HepG2 (cell line): ENCODE measurements around the gene NR0B1. TPM values are rescaled to one million over a fixed set of nuclear protein-coding genes. Genes with fewer than 3 reads are reported as not detected.
A peak's percentile ranks its signal among the peaks of the same experiment; 100 is the strongest.

Source experiments
- ATAC-seq: fragments of 200-7000 bp; cut with Tn5 transposase; 3 replicates; pipeline ENCODE4 v1.9.1; 2020; ENCODE audit warnings: mild to moderate bottlenecking, moderate library complexity
- BruUV-seq: library from RNA; stranded (reverse); fragments of 400-500 nt; replicated peaks from 2 replicates; lab custom pipeline; 2021; lab: Mats Ljungman, UMichigan
- CTCF ChIA-PET: fragments of 300-600 bp; formaldehyde crosslinking; extraction: SDS; loops from one replicate; lab custom pipeline; 2021; ENCODE audit warnings: low total read pairs, inconsistent platforms, low intra/inter-chr PET ratio; lab: Yijun Ruan, JAX
- POLR2A ChIA-PET: fragments of 350-600 bp; sonication (Branson Sonifier 250); formaldehyde crosslinking; loops from one replicate; lab custom pipeline; 2020; ENCODE audit warnings: antibody characterized with exemption, inconsistent platforms; lab: Yijun Ruan, JAX
- DNase-seq: peaks from one replicate; pipeline ENCODE4 v3.0.0-alpha.2; 2015; ENCODE audit warnings: low spot score
- FAIRE-seq: peaks from 3 replicates; lab custom pipeline; 2011; peaks lifted over from hg19 to GRCh38; lab: Jason Lieb, UNC
- H2AFZ ChIP-seq: one replicate; pipeline ENCODE4 v1.6.1; 2011; ENCODE audit warnings: low read length, inconsistent platforms
- H3K27ac ChIP-seq: fragments of 300-600 bp; 3 replicates; pipeline ENCODE4 v1.8.0; 2011; ENCODE audit warnings: mixed run types, mild to moderate bottlenecking, mixed read lengths, low read length, inconsistent platforms; ENCODE audit not compliant: insufficient read depth; ENCODE audit errors: extremely low read length
- H3K27me3 ChIP-seq, 2 experiments: fragments of 200-600 bp in 1 of 2; 2 replicates in 1 of 2; 3 replicates in 1 of 2; pipeline versions ENCODE4 v1.6.0 to v1.8.0; 2011; ENCODE audit warnings: low read length in 2 of 2, mild to moderate bottlenecking in 2 of 2, moderate library complexity in 2 of 2, inconsistent platforms in 1 of 2; ENCODE audit not compliant: insufficient read depth in 2 of 2, control insufficient read depth in 1 of 2
- H3K36me3 ChIP-seq, 2 experiments: fragments of 200-600 bp in 1 of 2; replicated peaks in 1 of 2; 2 replicates in 1 of 2; 3 replicates in 1 of 2; pipeline versions ENCODE4 v1.5.1 to v1.8.0; 2011; ENCODE audit warnings: low read length in 2 of 2, inconsistent platforms in 1 of 2; ENCODE audit not compliant: insufficient read depth in 2 of 2, control insufficient read depth in 1 of 2
- H3K4me1 ChIP-seq: 2 replicates; pipeline ENCODE4 v1.5.1; 2012; ENCODE audit warnings: low read length, inconsistent platforms; ENCODE audit not compliant: insufficient read depth
- H3K4me2 ChIP-seq: 2 replicates; pipeline ENCODE4 v1.6.0; 2011; ENCODE audit warnings: low read depth, low read length, inconsistent platforms
- H3K4me3 ChIP-seq, 3 experiments: fragments of 200-600 bp in 1 of 3; sonication (generic), shearing (Covaris generic) in 1 of 3; replicated peaks in 1 of 3; 2 replicates each; pipeline ENCODE4 v1.5.1; 2011 to 2016; ENCODE audit warnings: low read length in 3 of 3, inconsistent platforms in 2 of 3, low read depth in 2 of 3, mild to moderate bottlenecking in 2 of 3, control low read depth in 1 of 3, mixed read lengths in 1 of 3; ENCODE audit not compliant: insufficient read depth in 1 of 3
- H3K79me2 ChIP-seq: one replicate; pipeline ENCODE4 v1.6.1; 2011; ENCODE audit warnings: low read length, inconsistent platforms; ENCODE audit not compliant: insufficient read depth
- H3K9ac ChIP-seq: 2 replicates; pipeline ENCODE4 v1.6.0; 2011; ENCODE audit warnings: mild to moderate bottlenecking, low read depth, low read length, inconsistent platforms; ENCODE audit not compliant: insufficient read depth
- H3K9me3 ChIP-seq: 2 replicates; pipeline ENCODE4 v1.5.1; 2012; ENCODE audit warnings: mild to moderate bottlenecking, low read length
- H4K20me1 ChIP-seq: 2 replicates; pipeline ENCODE4 v1.6.0; 2011; ENCODE audit warnings: inconsistent platforms, mild to moderate bottlenecking, low read length, moderate library complexity; ENCODE audit not compliant: insufficient read depth
- CHCHD3 ChIP-seq: sonication (generic); formaldehyde crosslinking; IDR thresholded peaks from 2 replicates; pipeline ENCODE4 v1.8.0; 2022; ENCODE audit warnings: mild to moderate bottlenecking, missing genetic modification reagents, moderate library complexity
- GABPA ChIP-seq, 2 experiments: IDR thresholded peaks; 2 replicates each; pipeline ENCODE4 v1.6.1; 2011 to 2016; ENCODE audit warnings: low read depth in 2 of 2, low read length in 1 of 2, missing biosample characterization in 1 of 2, missing genetic modification characterization in 1 of 2
- KLF9 ChIP-seq: IDR thresholded peaks from 2 replicates; pipeline ENCODE4 v1.6.1; 2016; ENCODE audit warnings: low read depth
- MAFK ChIP-seq, 2 experiments: IDR thresholded peaks in 1 of 2; conservative IDR thresholded peaks in 1 of 2; 2 replicates each; pipeline ENCODE4 v1.6.1; 2011; ENCODE audit warnings: improper control_type of control experiment in 2 of 2, low read length in 2 of 2
- PRMT3 ChIP-seq: sonication (generic); formaldehyde crosslinking; IDR thresholded peaks from 2 replicates; pipeline ENCODE4 v1.8.1; 2022; ENCODE audit warnings: low read depth, mild to moderate bottlenecking, moderate library complexity, missing genetic modification reagents, borderline replicate concordance
- RBAK ChIP-seq: sonication (generic); formaldehyde crosslinking; IDR thresholded peaks from 2 replicates; pipeline ENCODE4 v1.5.1; 2020; ENCODE audit warnings: mild to moderate bottlenecking, missing genetic modification reagents
- SP5 ChIP-seq: IDR thresholded peaks from 2 replicates; pipeline ENCODE4 v1.6.1; 2016; ENCODE audit warnings: low read depth, borderline replicate concordance
- ZFP62 ChIP-seq: sonication (generic); formaldehyde crosslinking; IDR thresholded peaks from 2 replicates; pipeline ENCODE4 v1.4.0; 2020; ENCODE audit warnings: missing genetic modification reagents
- ZNF75D ChIP-seq: sonication (generic); formaldehyde crosslinking; IDR thresholded peaks from 2 replicates; pipeline ENCODE4 v1.8.1; 2023; ENCODE audit warnings: missing genetic modification reagents, mild to moderate bottlenecking, borderline replicate concordance
- ZSCAN21 ChIP-seq: sonication (generic); formaldehyde crosslinking; IDR thresholded peaks from 2 replicates; pipeline ENCODE4 v1.8.0; 2022; ENCODE audit warnings: mild to moderate bottlenecking, missing genetic modification reagents, moderate library complexity, borderline replicate concordance
- WGBS: methylation state at CpG from one replicate; pipeline ENCODE4 v1.1.6; 2017; ENCODE audit warnings: low lambda C conversion rate; 5-methylcytosine and 5-hydroxymethylcytosine counted together
- in situ Hi-C: cut with HindIII; loops from 2 replicates; pipeline ENCODE4 v1.10.0; 2017; ENCODE audit warnings: low pct_unique_long_range_greater_than_20kb; ENCODE audit not compliant: extremely low pct_ligation_motif_present
- intact Hi-C: fragments of 100-400 bp; cut with micrococcal nuclease; formaldehyde crosslinking; loops from one replicate; pipeline ENCODE4 v1.10.0; 2022; ENCODE audit not compliant: unreplicated experiment
- polyA plus RNA-seq, 8 experiments: library from polyadenylated mRNA; depleted of rRNA in 3 of 8; stranded (reverse) in 7 of 8; unstranded in 1 of 8; fragments of >200 nt; fragmentation: Illumina TruSeq in 4 of 8; extraction: Trizol in 4 of 8; gene quantifications; 2 replicates each; pipeline versions ENCODE4 v1.2.1 to v1.2.3, GENCODE V29; 2011 to 2016; ENCODE audit warnings: low read depth in 4 of 8, missing spikeins in 1 of 8, mixed read lengths in 1 of 8; ENCODE audit not compliant: insufficient read depth in 1 of 8
- total RNA-seq, 5 experiments: library from RNA; depleted of rRNA; stranded (reverse); fragments of >200 nt; fragmentation: Illumina TruSeq; extraction: Trizol; gene quantifications; 2 replicates each; pipeline ENCODE4 v1.2.3, GENCODE V29; 2016; ENCODE audit warnings: low read depth in 1 of 5
- TF ChIP-seq, protein P1 (sequence below): IDR thresholded peaks from 2 replicates; pipeline ENCODE4 v1.6.1; 2018; ENCODE audit warnings: missing genetic modification reagents, mild to moderate bottlenecking, missing compliant biosample characterization
- TF ChIP-seq, protein P2 (sequence below): sonication (generic); formaldehyde crosslinking; IDR thresholded peaks from 2 replicates; pipeline ENCODE4 v1.4.0; 2020; ENCODE audit warnings: mild to moderate bottlenecking, missing genetic modification reagents
- TF ChIP-seq, protein P3 (sequence below): sonication (generic); formaldehyde crosslinking; IDR thresholded peaks from 2 replicates; pipeline ENCODE4 v1.5.0; 2020; ENCODE audit warnings: mild to moderate bottlenecking, missing genetic modification reagents, moderate library complexity
- TF ChIP-seq, protein P4 (sequence below): sonication (generic); formaldehyde crosslinking; IDR thresholded peaks from 2 replicates; pipeline ENCODE4 v1.8.1; 2022; ENCODE audit warnings: mild to moderate bottlenecking, missing genetic modification reagents

The NR0B1 gene
- total and polyA plus RNA-seq, 2 of the 13 experiments (the other 11 are each of a cell fraction or from before 2014, with no cell fraction given): not detected

DNA sequence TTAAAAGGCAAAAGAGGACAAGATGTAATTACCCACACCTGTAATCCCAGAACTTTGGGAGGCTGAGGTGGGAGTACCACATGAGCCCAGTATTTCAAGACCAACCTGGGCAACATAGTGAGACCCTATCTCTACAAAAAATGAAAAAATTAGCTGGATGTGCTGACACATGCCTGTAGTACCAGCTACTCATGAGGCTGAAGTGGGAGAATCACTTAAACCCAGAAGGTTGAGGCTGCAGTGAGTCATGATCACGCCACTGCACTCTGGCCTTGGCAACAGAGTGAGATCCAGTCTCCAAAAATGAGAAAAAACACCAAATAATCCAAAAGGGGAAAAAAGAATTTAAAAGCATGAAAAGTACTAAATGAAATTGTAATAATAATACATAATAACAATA lies 30.8 kb downstream of the NR0B1 start:
- H3K4me1 ChIP-seq: no peaks in the 10 kb centered on the region
- FAIRE-seq: no peak
- H2AFZ ChIP-seq: no peak overlapping the region
- CTCF ChIA-PET: no interaction called here
- no peak overlapping the region for H3K4me2 ChIP-seq
- POLR2A ChIA-PET: no interaction called here
- 8% methylated on average over 1 of the region's 1 CpG for WGBS
- no peaks in the 10 kb centered on the region for H3K36me3 ChIP-seq
- in situ Hi-C loops (loop anchor here (5.0 kb wide), 1 partner anchor 224 kb away; no protein-coding TSS in a partner anchor), intact Hi-C loops (no loop called here)
- no peaks in the 10 kb centered on the region for H4K20me1 ChIP-seq
- no peaks in the 10 kb centered on the region for H3K9me3 ChIP-seq
- no peak for DNase-seq
- BruUV-seq: no TSS peak
- H3K27me3 ChIP-seq: no peaks in the 10 kb centered on the region
- H3K27ac ChIP-seq: no peak overlapping the region
- no peaks in the 10 kb centered on the region for H3K79me2 ChIP-seq
- TF ChIP-seq, protein P1, sequence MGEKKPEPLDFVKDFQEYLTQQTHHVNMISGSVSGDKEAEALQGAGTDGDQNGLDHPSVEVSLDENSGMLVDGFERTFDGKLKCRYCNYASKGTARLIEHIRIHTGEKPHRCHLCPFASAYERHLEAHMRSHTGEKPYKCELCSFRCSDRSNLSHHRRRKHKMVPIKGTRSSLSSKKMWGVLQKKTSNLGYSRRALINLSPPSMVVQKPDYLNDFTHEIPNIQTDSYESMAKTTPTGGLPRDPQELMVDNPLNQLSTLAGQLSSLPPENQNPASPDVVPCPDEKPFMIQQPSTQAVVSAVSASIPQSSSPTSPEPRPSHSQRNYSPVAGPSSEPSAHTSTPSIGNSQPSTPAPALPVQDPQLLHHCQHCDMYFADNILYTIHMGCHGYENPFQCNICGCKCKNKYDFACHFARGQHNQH (CRISPR knock-in tag): no peak
- TF ChIP-seq MAFK (conservative IDR thresholded peaks at IDR 0.05 in 1 of 2, IDR thresholded peaks at IDR 0.05 in 1 of 2; ENCODE audit: low read length in 2 of 2) (no peak), GABPA (IDR thresholded peaks at IDR 0.05; ENCODE audit: low read depth, low read length) (no peak), GABPA (CRISPR knock-in tag; IDR thresholded peaks at IDR 0.05; ENCODE audit: low read depth) (no peak)
- no peak overlapping the region for H3K4me3 ChIP-seq
- no peak for ATAC-seq
- no peak overlapping the region for H3K9ac ChIP-seq

DNA sequence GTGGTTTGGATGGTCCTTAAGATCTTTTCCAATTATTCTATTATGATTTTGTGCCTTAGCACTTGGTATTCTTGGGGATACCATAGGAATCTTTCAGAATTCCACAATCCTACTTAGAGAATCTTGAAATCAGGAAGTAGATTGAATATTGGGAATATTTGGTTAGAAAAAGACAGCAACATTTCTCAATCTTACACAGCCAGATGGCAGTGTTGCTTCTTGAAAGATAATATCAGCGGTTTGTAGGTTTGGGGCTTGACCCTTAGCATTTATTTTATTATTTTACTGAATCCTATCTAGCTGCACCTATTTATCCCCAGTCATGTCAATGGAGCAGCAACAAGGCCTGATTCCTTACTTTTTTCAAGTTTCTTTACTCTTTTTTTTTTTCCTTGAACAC lies 33.7 kb downstream of the NR0B1 start:
- no peak for ATAC-seq
- intact Hi-C loops: loop anchor here (1.0 kb wide), 2 partner anchors 214 to 229 kb away; no protein-coding TSS in a partner anchor
- TF ChIP-seq, protein P2, sequence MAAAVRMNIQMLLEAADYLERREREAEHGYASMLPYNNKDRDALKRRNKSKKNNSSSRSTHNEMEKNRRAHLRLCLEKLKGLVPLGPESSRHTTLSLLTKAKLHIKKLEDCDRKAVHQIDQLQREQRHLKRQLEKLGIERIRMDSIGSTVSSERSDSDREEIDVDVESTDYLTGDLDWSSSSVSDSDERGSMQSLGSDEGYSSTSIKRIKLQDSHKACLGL (CRISPR knock-in tag): no peak
- TF ChIP-seq PRMT3 (CRISPR knock-in tag): no peak
- no peak for TF ChIP-seq ZNF75D (CRISPR knock-in tag)
- no peak for TF ChIP-seq ZSCAN21 (CRISPR knock-in tag)
- TF ChIP-seq ZFP62 (CRISPR knock-in tag): no peak
- TF ChIP-seq, protein P3, sequence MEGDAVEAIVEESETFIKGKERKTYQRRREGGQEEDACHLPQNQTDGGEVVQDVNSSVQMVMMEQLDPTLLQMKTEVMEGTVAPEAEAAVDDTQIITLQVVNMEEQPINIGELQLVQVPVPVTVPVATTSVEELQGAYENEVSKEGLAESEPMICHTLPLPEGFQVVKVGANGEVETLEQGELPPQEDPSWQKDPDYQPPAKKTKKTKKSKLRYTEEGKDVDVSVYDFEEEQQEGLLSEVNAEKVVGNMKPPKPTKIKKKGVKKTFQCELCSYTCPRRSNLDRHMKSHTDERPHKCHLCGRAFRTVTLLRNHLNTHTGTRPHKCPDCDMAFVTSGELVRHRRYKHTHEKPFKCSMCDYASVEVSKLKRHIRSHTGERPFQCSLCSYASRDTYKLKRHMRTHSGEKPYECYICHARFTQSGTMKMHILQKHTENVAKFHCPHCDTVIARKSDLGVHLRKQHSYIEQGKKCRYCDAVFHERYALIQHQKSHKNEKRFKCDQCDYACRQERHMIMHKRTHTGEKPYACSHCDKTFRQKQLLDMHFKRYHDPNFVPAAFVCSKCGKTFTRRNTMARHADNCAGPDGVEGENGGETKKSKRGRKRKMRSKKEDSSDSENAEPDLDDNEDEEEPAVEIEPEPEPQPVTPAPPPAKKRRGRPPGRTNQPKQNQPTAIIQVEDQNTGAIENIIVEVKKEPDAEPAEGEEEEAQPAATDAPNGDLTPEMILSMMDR (CRISPR knock-in tag): peak; percentile 39
- no peak for TF ChIP-seq KLF9 (CRISPR knock-in tag)
- no peak for TF ChIP-seq SP5 (CRISPR knock-in tag)
- TF ChIP-seq RBAK (CRISPR knock-in tag): no peak
- TF ChIP-seq CHCHD3 (CRISPR knock-in tag): no peak
- TF ChIP-seq, protein P4, sequence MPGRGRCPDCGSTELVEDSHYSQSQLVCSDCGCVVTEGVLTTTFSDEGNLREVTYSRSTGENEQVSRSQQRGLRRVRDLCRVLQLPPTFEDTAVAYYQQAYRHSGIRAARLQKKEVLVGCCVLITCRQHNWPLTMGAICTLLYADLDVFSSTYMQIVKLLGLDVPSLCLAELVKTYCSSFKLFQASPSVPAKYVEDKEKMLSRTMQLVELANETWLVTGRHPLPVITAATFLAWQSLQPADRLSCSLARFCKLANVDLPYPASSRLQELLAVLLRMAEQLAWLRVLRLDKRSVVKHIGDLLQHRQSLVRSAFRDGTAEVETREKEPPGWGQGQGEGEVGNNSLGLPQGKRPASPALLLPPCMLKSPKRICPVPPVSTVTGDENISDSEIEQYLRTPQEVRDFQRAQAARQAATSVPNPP (CRISPR knock-in tag): no peak

More for the DNA sequence above, 33.7 kb downstream of the NR0B1 start:
- H2AFZ ChIP-seq: no peak overlapping the region
- in situ Hi-C loops: loop anchor here (5.0 kb wide), 1 partner anchor 227 kb away; no protein-coding TSS in a partner anchor
- H3K4me3 ChIP-seq: no peak overlapping the region
- H3K36me3 ChIP-seq: no peaks in the 10 kb centered on the region
- CTCF ChIA-PET: interaction anchor here (1.6 kb wide), 1 partner anchor 229 kb away, joined by 7 read pairs; no protein-coding TSS in a partner anchor
- no TSS peak for BruUV-seq
- H4K20me1 ChIP-seq: no peaks in the 10 kb centered on the region
- FAIRE-seq (peak; percentile 15), DNase-seq (no peak)
- no peaks in the 10 kb centered on the region for H3K9me3 ChIP-seq
- H3K4me2 ChIP-seq: no peak overlapping the region
- H3K9ac ChIP-seq: no peak overlapping the region
- H3K4me1 ChIP-seq: no peaks in the 10 kb centered on the region
- H3K79me2 ChIP-seq: no peaks in the 10 kb centered on the region
- H3K27me3 ChIP-seq: no peaks in the 10 kb centered on the region
- no peak overlapping the region for H3K27ac ChIP-seq
- POLR2A ChIA-PET: no interaction called here
- 0% methylated on average over 1 of the region's 1 CpG for WGBS
